HG02870 (cell line): ENCODE data around the gene GET4.
"Not testable (repeated sequence)": the region's sequence is repeated elsewhere in the genome, so short reads cannot be mapped to it uniquely, and the experiment has no call there.

ENCODE experiments used
- ATAC-seq: cut with Tn5 transposase; IDR thresholded peaks from one replicate; pipeline ENCODE4 v1.9.1; 2021; ENCODE audit warnings: mild to moderate bottlenecking, moderate library complexity; ENCODE audit not compliant: unreplicated experiment

The GET4 gene

DNA sequence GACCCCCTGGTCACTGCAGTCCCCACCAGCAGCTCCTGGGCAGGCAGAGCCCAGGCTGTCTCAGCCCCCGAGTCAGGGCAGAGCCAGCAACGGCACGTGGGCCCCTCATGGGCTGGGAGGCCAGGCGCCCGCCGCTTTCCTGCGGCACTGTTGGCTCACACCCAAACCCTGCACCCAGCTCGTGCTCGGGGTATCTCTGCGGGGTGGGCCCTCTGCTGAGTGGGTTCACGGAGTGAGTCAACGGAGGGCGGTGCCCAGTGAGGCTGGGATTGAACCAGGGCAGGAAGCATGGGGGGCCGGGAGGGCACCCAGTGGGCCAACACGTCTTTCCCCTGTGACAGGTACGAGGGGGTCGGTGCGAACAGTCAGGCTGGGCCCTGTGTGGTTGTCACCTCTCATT is 49.2 kb downstream of the GET4 start:
- ATAC-seq: no peak

- no peak for ATAC-seq
These were observed 50.0 kb downstream of the GET4 start for GRCh38 chr7:926061-927030.

DNA sequence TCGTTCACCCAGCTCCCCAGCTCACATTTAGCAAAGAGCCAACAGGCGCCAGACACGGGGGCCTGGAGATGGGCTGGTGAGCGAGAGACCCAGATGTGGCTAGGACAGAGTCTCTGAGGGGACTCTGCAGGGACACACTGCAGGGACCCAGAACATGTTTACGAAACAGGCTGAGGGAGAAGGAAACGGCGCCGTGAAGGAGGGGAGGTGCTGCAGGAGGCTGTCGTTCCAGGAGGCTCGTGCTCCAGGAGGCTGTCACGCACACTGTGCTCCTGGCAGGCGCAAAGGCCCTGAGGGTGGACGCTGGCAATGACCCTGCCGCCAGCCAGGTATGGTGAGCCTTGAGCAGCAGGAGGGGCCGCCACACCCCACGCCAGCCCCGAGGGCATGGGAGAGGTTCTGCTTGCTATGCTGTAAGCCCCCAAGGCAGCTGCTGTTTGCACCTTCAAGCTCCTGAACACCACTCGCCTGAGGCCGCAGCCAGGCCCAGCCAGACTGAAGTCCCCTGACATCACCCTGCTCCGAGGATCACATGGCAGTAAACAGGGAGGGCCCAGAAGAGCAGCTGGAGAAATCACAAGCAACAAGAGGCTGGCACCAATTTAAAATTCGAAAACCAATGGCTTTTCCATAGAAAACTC is 50.8 kb downstream of the GET4 start:
- no peak for ATAC-seq

- ATAC-seq: no peak
These were observed 53.0 kb downstream of the GET4 start for GRCh38 chr7:929311-929711.

DNA sequence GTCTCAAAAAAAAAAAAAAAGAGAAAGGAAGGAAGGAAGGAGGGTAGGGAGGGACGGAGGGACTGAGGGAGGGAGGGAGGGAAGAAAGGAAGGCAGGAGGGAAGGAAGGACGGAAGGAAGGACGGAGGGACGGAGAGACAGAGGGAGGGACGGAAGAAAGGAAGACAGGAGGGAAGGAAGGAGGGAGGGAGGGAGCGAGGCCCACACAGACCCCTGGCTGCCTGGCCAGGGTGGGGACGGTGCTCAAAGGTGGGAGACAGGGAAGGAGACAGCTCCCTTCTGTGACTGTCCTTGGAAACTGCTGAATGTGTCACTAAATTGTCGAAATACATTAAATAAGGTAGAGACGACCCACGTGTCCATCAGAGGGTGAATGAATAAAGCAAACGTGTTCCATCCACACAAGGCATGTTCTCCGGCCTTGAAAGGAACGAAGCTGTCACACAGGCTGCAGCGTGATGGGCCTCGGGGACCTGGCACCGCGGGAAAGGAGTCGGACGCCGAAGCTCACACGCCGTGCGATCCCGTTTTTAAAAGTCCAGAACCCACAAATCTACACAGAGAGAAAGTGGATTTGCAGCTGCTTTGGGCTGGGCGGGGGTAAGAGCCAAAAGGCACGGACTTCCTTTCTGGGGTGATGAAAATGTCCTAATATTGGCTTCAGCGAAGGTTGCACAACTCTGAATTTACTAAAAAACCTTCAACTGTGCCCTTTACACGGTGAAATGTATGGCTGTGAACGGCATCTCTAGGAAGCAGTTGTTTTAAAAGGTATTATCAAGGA is 54.8 kb downstream of the GET4 start:
- no peak for ATAC-seq

DNA sequence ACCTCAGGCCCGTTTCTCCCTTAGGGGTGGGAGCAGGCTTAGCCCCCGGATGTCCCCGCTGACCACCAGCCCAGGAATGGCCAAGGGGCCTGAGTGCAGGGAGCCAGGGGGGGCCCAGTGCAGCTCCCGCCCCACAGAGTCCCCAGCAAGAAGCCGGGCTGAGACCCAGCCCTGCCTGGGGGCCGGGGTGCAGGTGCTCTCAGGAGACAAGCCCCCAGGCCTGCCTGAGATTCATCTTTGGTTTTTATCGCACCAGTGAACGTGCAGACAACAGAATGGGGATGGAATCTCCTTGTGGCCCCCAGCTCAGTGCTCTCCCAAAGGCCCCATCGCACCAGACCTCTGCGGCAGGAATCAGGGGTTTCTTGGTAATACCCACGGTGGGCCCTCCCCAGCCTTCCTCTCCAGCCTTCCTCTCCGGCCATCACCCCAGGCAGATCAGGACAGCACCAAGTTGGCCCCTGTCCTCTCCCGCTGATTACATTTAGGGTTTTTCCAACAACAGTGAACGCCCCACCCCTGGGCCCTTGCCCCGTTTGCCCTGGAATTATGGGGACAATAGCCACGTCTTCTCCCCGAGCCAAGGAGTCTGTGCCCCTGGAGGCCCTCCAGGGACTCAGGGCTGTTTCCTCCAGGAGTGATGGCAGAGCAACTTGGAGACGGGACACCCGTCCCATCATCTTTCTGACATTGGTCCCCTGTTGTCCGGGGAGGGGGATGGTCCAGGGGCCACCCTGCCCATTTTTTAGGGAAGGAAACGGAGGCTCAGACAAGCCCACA is 55.7 kb downstream of the GET4 start:
- ATAC-seq: no peak

DNA sequence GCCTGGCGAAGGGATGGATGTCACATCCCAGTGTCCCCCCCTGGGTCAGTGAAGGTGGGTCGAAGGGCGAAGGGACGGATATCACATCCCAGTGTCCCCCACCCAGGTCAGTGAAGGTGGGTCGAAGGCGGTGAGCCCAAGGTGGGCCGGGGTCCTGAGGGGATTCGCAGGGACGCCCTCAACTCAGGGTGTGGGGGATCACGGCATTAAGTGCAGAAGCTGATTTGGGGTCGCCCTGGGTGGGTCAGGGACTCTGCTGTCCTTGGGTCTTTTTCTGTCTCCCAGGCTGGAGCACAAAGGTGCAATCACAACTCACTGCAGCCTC is 56.3 kb downstream of the GET4 start:
- ATAC-seq: no peak

DNA sequence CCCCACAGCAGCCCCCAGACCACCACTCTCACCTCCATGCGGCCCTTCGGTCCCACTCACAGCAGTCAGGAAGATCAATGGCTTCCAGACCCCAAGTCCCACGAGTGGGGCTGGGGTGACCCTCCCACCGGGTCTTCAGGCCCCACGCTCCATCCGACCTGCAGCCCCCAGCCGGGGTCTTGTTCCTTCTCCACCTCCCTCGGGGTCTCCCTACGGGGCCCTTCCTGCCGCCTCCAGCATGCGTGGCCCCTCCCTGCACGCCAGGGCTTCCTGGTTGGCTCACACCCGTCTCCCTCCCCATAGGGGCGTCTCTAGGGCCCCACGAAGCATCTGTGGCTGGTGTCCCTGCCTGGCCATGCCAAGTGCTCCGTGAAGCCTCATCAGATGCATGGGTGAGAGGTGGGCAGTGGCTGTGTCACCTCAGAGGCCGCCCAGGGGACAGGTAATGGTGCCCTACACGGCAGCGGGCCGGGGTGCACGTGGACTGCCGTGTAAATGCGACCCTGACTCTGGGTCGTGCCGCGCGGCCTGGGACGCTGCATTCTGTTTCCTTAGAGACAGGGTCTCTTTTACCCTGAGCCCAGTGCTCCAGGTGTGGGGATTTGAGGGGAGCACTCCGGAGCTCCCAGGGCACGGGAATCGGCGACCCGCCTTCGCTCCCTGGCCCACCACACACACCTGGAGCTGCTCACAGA is 58.3 kb downstream of the GET4 start:
- no peak for ATAC-seq

GRCh38 chr7:935164-935873 is 59.0 kb downstream of the GET4 start:
- no peak for ATAC-seq

DNA sequence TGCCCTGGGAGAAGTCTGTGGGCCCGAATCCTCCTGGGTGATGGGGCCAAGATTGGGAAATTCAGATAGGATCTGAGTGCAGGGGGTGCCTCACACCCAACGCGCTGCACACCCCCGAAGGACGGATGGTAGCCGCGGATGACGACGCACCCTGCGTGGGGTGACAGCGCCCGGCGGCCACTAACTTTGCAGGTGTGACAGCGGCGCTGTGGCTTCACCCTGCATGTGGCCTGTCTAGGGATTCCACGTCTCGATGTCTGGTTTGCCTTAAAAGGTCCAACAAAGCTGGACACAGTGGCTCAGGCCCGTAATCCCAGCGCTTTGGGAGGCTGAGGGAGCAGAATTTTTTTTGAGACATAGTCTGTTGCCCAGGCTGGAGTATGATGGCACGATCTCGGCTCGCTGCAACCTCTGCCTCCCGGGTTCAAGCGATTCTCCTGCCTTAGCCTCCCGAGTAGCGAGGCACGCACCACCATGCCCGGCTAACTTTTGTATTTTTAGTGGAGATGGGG is 59.6 kb downstream of the GET4 start:
- ATAC-seq: no peak

GRCh38 chr7:936386-937054 is 60.2 kb downstream of the GET4 start:
- ATAC-seq: peak; percentile 84

- ATAC-seq: no peak
These were observed 61.6 kb downstream of the GET4 start for GRCh38 chr7:937856-938484.

GRCh38 chr7:938546-939185 is 62.3 kb downstream of the GET4 start:
- ATAC-seq: no peak

- ATAC-seq: no peak
These were observed 63.5 kb downstream of the GET4 start for GRCh38 chr7:939843-940242.

DNA sequence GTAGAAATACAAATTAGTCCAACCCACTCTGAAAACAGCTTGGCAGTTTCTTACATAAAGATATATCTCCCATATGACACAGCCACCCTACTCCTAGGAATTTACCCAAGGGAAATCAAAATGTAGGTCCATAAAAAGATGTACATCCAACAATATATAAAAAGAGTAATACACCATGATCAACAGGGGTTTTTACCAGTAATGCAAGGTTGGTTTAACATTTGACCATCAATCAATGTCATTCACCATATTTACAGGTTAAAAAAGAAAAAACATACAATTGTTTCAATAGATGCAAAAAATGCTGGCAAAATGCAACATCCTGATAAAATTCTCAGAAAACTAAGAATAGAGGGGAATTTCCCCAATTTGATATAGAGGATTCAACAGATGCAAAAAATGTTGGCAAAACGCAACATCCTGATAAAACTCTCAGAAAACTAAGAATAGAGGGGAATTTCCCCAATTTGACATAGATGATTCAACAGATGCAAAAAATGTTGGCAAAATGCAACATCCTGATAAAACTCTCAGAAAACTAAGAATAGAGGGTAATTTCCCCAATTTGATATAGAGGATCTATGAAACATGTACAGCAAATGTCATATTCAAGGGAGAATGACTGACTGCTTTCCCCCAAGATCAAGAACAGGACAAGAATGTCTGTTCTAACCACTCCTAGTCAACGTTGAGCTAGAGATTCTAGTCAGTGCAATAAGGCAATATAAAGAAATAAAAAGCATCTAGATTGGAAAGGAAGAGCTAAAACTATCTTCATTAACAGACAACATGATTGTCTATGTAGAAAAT is 64.5 kb downstream of the GET4 start:
- ATAC-seq: no peak

- not testable (repeated sequence) for ATAC-seq
These were observed 67.4 kb downstream of the GET4 start for GRCh38 chr7:943793-944192.

DNA sequence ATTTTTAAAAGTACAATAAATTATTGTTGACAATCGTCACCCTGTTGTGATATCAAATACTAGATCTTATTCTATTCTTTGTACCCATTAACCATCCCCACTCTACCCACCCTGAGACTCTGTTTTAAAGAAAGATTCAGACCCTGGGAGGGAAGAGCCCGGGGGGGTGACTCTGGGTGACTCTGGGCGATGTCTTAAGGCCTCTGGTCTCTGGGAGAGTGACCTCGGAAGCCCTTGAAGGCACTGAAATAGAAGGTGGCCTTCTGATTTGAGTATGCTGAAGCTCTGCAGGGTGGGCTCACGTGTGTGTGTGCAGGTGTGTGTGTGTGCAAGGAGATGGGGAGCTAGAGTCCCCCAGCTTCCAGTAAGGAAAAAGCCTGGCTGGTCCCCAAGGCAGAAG is 68.4 kb downstream of the GET4 start:
- no peak for ATAC-seq
